ENCODE data around the gene AIFM3.

GRCh38 chr22:20946080-20946986, 20.7 kb upstream of the AIFM3 start:
- TF ChIP-seq HDAC2 (IDR thresholded peaks at IDR 0.05) (no peak), CTCF (IDR thresholded peaks at IDR 0.05) (no peak), SMC3 (IDR thresholded peaks at IDR 0.05) (no peak), RCOR1 (IDR thresholded peaks at IDR 0.05; ENCODE audit: low read depth, low read length) (no peak), NPAS2 (CRISPR knock-in tag; IDR thresholded peaks at IDR 0.05; ENCODE audit: borderline replicate concordance) (no peak), BCL3 (IDR thresholded peaks at IDR 0.05) (no peak), CEBPB (IDR thresholded peaks at IDR 0.05) (no peak), POLR2A (IDR thresholded peaks at IDR 0.05; ENCODE audit: low read length) (no peak), MYC (IDR thresholded peaks at IDR 0.05; ENCODE audit: borderline replicate concordance, low read length) (no peak), CHD4 (IDR thresholded peaks at IDR 0.05; ENCODE audit: borderline replicate concordance) (no peak), MAX (IDR thresholded peaks at IDR 0.05) (no peak), REST (IDR thresholded peaks at IDR 0.05) (no peak), USF2 (IDR thresholded peaks at IDR 0.05) (no peak), EHF (CRISPR knock-in tag; IDR thresholded peaks at IDR 0.05) (no peak)

Measured in A549 (cell line).